Skeletal muscle tissue (tissue), 4 donors: ENCODE data around the gene PXT1. TPM values are rescaled to one million over a fixed set of nuclear protein-coding genes. Genes with fewer than 3 reads are reported as not detected.

ENCODE experiments used
- H3K27ac ChIP-seq: one replicate; pipeline ENCODE4 v1.7.0; 2013; ENCODE audit warnings: mild to moderate bottlenecking, low read depth, low read length, inconsistent platforms
- H3K27me3 ChIP-seq, 3 donors: one replicate each; pipeline ENCODE4 v1.7.0; 2013; ENCODE audit warnings: low read length in 3 of 3; ENCODE audit not compliant: control insufficient read depth in 3 of 3, insufficient read depth in 3 of 3
- H3K36me3 ChIP-seq, 3 donors: one replicate each; pipeline ENCODE4 v1.7.0; 2013; ENCODE audit warnings: low read length in 3 of 3; ENCODE audit not compliant: control insufficient read depth in 3 of 3, insufficient read depth in 3 of 3
- H3K4me1 ChIP-seq, 3 donors: one replicate each; pipeline ENCODE4 v1.7.0; 2013; ENCODE audit warnings: low read length in 3 of 3, mild to moderate bottlenecking in 3 of 3; ENCODE audit not compliant: control insufficient read depth in 3 of 3, insufficient read depth in 3 of 3
- H3K4me3 ChIP-seq, 3 donors: one replicate each; pipeline ENCODE4 v1.7.0; 2013; ENCODE audit warnings: low read length in 3 of 3
- H3K9ac ChIP-seq, 3 donors: one replicate each; pipeline ENCODE4 v1.7.0; 2013; ENCODE audit warnings: low read length in 3 of 3, mild to moderate bottlenecking in 3 of 3, moderate library complexity in 2 of 3, low read depth in 1 of 3
- H3K9me3 ChIP-seq, 3 donors: one replicate each; pipeline ENCODE4 v1.7.0; 2013; ENCODE audit warnings: low read length in 3 of 3; ENCODE audit not compliant: control insufficient read depth in 3 of 3
- total RNA-seq: library from RNA; depleted of rRNA; stranded (reverse); fragments of >200 nt; gene quantifications from one replicate; pipeline ENCODE4 v1.2.3, GENCODE V29; 2014
- donor health status: Osteomylitis.

Gene PXT1
- total RNA-seq, 1 donor from 2014 or later, result not detected

GRCh38 chr6:36382976-36383375 is 59.7 kb downstream of the PXT1 start:
- H3K9ac ChIP-seq, result no peak overlapping the region
- H3K9me3 ChIP-seq, result no peaks in the 10 kb centered on the region
- H3K4me1 ChIP-seq, result peaks cover 15 to 20% (median 18%) of the 10 kb centered on the region in 3 donors
- no peak overlapping the region for H3K4me3 ChIP-seq
- H3K27me3 ChIP-seq, result peaks cover 10 to 29% (median 28%) of the 10 kb centered on the region in 3 donors
- H3K27ac ChIP-seq, result no peak overlapping the region
- no peaks in the 10 kb centered on the region for H3K36me3 ChIP-seq

GRCh38 chr6:36381502-36382389 is 60.9 kb downstream of the PXT1 start:
- Histone ChIP-seq H3K4me3 (no peak overlapping the region), H3K36me3 (no peaks in the 10 kb centered on the region), H3K9ac (no peak overlapping the region), H3K4me1 (peaks cover 6 to 8% (median 6%) of the 10 kb centered on the region in 3 donors), H3K9me3 (no peaks in the 10 kb centered on the region), H3K27ac (no peak overlapping the region), H3K27me3 (peaks cover 6 to 20% (median 16%) of the 10 kb centered on the region in 3 donors)

DNA sequence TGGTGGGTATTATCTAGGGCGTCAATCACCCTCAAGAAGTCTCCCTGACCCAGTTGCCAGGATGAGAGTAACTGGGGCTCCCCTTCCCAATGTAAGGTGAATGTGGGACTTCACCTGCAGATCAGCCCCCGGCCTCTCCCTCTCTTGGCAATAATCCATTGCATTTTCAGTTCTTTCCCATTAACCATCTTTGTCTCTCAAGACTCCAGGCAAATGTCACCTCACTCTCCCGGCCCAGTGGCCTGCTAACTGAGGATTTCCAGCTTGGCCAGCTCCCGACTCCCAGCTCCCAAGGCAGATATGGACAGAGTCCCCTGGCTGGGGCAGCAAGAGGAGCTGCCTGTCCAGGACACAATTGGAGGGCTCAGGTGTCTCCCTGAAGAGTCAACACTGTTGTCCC is 62.5 kb downstream of the PXT1 start:
- H3K4me3 ChIP-seq, result no peak overlapping the region
- H3K9me3 ChIP-seq, result no peaks in the 10 kb centered on the region
- H3K36me3 ChIP-seq, result no peaks in the 10 kb centered on the region
- no peak overlapping the region for H3K27ac ChIP-seq
- no peak overlapping the region for H3K9ac ChIP-seq
- no peaks in the 10 kb centered on the region for H3K4me1 ChIP-seq
- peaks cover 5 to 7% (median 6%) of the 10 kb centered on the region in 3 donors for H3K27me3 ChIP-seq

- Histone ChIP-seq H3K4me3 (no peak overlapping the region), H3K27ac (no peak overlapping the region), H3K27me3 (peaks cover 1 to 9% (median 2%) of the 10 kb centered on the region in 3 donors), H3K4me1 (no peaks in the 10 kb centered on the region), H3K36me3 (no peaks in the 10 kb centered on the region), H3K9me3 (no peaks in the 10 kb centered on the region), H3K9ac (no peak overlapping the region)
Observed at GRCh38 chr6:36378936-36379335, 63.7 kb downstream of the PXT1 start.

- H3K4me3 ChIP-seq, result no peak overlapping the region
- H3K9me3 ChIP-seq, result no peaks in the 10 kb centered on the region
- H3K4me1 ChIP-seq, result no peaks in the 10 kb centered on the region
- H3K27me3 ChIP-seq, result peaks cover 0 to 14% (median 0%) of the 10 kb centered on the region in 3 donors
- H3K9ac ChIP-seq, result no peak overlapping the region
- no peak overlapping the region for H3K27ac ChIP-seq
- no peaks in the 10 kb centered on the region for H3K36me3 ChIP-seq
Observed at GRCh38 chr6:36378243-36378920, 64.3 kb downstream of the PXT1 start.

DNA sequence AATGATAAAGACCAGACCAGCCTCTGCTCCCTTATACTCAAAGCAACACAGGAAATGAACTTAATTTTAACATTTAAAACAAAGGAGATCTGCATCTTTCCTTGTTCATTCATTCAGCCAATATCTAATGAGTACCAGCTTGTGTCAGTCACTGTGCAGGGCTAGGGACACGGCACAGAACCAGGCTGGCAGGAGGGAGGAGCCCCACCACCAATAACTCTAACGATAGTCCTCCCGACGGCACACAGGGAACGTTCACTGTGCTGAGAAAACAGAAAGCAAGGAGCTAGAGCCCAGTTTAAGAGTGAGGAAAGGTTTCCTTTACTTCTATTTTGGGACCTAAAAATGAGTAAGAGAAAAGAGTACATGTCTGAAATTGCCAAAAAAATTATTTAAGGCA is 65.1 kb downstream of the PXT1 start:
- Histone ChIP-seq H3K9ac (no peak overlapping the region), H3K36me3 (no peaks in the 10 kb centered on the region), H3K27me3 (peaks cover 0 to 11% (median 0%) of the 10 kb centered on the region in 3 donors), H3K4me1 (no peaks in the 10 kb centered on the region), H3K4me3 (no peak overlapping the region), H3K9me3 (no peaks in the 10 kb centered on the region), H3K27ac (no peak overlapping the region)

- Histone ChIP-seq H3K4me3 (no peak overlapping the region), H3K27ac (no peak overlapping the region), H3K9me3 (no peaks in the 10 kb centered on the region), H3K27me3 (peaks cover 0 to 11% (median 6%) of the 10 kb centered on the region in 3 donors), H3K36me3 (no peaks in the 10 kb centered on the region), H3K9ac (no peak overlapping the region), H3K4me1 (no peaks in the 10 kb centered on the region)
Observed at GRCh38 chr6:36376742-36377141, 65.9 kb downstream of the PXT1 start.

DNA sequence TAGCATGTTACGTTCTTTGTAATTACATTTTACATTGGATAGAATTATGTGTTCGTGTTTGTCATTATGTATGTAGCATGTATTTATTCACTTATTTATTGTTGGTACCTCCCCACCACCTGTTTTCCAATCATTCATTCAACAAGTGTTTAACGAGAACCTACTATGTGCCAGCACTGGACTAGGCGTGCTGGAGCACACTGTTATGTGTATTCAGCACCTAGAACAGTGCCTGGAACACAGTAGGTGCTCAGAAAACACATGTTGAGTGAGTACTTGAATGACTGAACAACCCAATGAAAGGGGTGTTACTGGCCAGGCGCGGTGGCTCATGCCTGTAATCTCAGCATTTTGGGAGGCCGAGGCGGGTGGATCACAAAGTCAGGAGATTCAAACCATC is 66.5 kb downstream of the PXT1 start:
- H3K36me3 ChIP-seq, result no peaks in the 10 kb centered on the region
- no peak overlapping the region for H3K4me3 ChIP-seq
- H3K27ac ChIP-seq, result no peak overlapping the region
- no peaks in the 10 kb centered on the region for H3K9me3 ChIP-seq
- no peaks in the 10 kb centered on the region for H3K4me1 ChIP-seq
- no peak overlapping the region for H3K9ac ChIP-seq
- H3K27me3 ChIP-seq, result peaks cover 0 to 11% (median 6%) of the 10 kb centered on the region in 3 donors

- no peaks in the 10 kb centered on the region for H3K4me1 ChIP-seq
- H3K9ac ChIP-seq, result no peak overlapping the region
- peaks cover 0 to 11% (median 6%) of the 10 kb centered on the region in 3 donors for H3K27me3 ChIP-seq
- H3K4me3 ChIP-seq, result no peak overlapping the region
- no peaks in the 10 kb centered on the region for H3K36me3 ChIP-seq
- no peak overlapping the region for H3K27ac ChIP-seq
- H3K9me3 ChIP-seq, result no peaks in the 10 kb centered on the region
Observed at GRCh38 chr6:36375644-36376155, 67.0 kb downstream of the PXT1 start.

DNA sequence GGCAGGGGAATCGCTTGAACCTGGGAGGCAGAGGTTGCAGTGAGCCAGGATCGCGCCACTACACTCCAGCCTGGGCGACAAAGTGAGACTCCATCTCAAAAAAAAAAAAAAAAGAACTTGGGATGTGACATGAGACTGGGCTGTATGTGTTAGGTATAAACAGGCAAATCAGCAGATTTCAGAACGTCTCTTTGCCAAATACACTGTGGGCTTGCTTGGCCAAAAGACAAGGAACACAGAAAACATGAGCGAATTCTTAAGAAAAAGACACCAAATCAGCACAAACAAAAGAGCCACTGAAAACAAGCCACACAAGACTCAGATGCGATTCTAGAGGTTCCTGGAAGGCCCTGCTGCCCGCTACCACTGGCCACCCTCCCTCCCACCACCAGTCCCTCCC is 67.7 kb downstream of the PXT1 start:
- H3K27me3 ChIP-seq, result peaks cover 0 to 11% (median 6%) of the 10 kb centered on the region in 3 donors
- no peak overlapping the region for H3K4me3 ChIP-seq
- H3K27ac ChIP-seq, result no peak overlapping the region
- no peaks in the 10 kb centered on the region for H3K36me3 ChIP-seq
- H3K9ac ChIP-seq, result no peak overlapping the region
- H3K9me3 ChIP-seq, result no peaks in the 10 kb centered on the region
- H3K4me1 ChIP-seq, result no peaks in the 10 kb centered on the region
